ENCODE data around the gene VAT1L. TPM values are rescaled to one million over a fixed set of nuclear protein-coding genes. Genes with fewer than 3 reads are reported as not detected.

VAT1L gene
- total RNA-seq, 1 experiment from 2014 or later: 19.1 TPM

GRCh38 chr16:77822661-77823060 is 34.3 kb downstream of the VAT1L start (continued):
- TF ChIP-seq CDX4 (CRISPR knock-in tag; IDR thresholded peaks at IDR 0.05; ENCODE audit: borderline replicate concordance) (no peak), ZNF671 (CRISPR knock-in tag; IDR thresholded peaks at IDR 0.05) (no peak), ZNF423 (CRISPR knock-in tag; IDR thresholded peaks at IDR 0.05) (no peak), HMGA2 (CRISPR knock-in tag; IDR thresholded peaks at IDR 0.05) (no peak), AR (CRISPR knock-in tag; IDR thresholded peaks at IDR 0.05) (no peak), ZNF138 (CRISPR knock-in tag; conservative IDR thresholded peaks at IDR 0.05) (no peak)

GRCh38 chr16:77823067-77823466 is 34.7 kb downstream of the VAT1L start:
- Mint-ChIP-seq H3K4me3 (no peak overlapping the region), H3K9me3 (no peaks in the 10 kb centered on the region), H3K36me3 (peaks cover 24% of the 10 kb centered on the region), H3K27me3 (ENCODE audit: low read depth) (no peaks in the 10 kb centered on the region), H3K27ac (no peak overlapping the region), H3K4me1 (peaks cover 14% of the 10 kb centered on the region)
- no peak for TF ChIP-seq ZNF396 (CRISPR knock-in tag; IDR thresholded peaks at IDR 0.05; ENCODE audit: borderline replicate concordance)
- TF ChIP-seq GABPB1 (CRISPR knock-in tag; IDR thresholded peaks at IDR 0.05): no peak
- TF ChIP-seq NFATC4 (CRISPR knock-in tag; IDR thresholded peaks at IDR 0.05): no peak
- TF ChIP-seq E2F1 (CRISPR knock-in tag; IDR thresholded peaks at IDR 0.05): no peak
- TF ChIP-seq TEAD1 (CRISPR knock-in tag; IDR thresholded peaks at IDR 0.05): no peak
- no peak for TF ChIP-seq HMGA2 (CRISPR knock-in tag; IDR thresholded peaks at IDR 0.05)
- TF ChIP-seq GTF2I (CRISPR knock-in tag; conservative IDR thresholded peaks at IDR 0.05): no peak
- TF ChIP-seq AR (CRISPR knock-in tag; IDR thresholded peaks at IDR 0.05): no peak
- no peak for TF ChIP-seq CBFB (CRISPR knock-in tag; IDR thresholded peaks at IDR 0.05; ENCODE audit: low read depth)
- no peak for TF ChIP-seq PRRX2 (CRISPR knock-in tag; IDR thresholded peaks at IDR 0.05)
- no peak for TF ChIP-seq ZNF423 (CRISPR knock-in tag; IDR thresholded peaks at IDR 0.05)
- TF ChIP-seq ESRRA (CRISPR knock-in tag; IDR thresholded peaks at IDR 0.05; ENCODE audit: borderline replicate concordance): no peak
- TF ChIP-seq AFF4 (CRISPR knock-in tag; IDR thresholded peaks at IDR 0.05; ENCODE audit: borderline replicate concordance): no peak
- no peak for TF ChIP-seq MAX (CRISPR knock-in tag; IDR thresholded peaks at IDR 0.05)
- no peak for TF ChIP-seq USF2 (CRISPR knock-in tag; IDR thresholded peaks at IDR 0.05)
- DNase-seq (ENCODE audit: low spot score): no peak
- POLR2A ChIA-PET: no interaction called here
- CTCF ChIA-PET: interaction anchor here (1.0 kb wide), 1 partner anchor 187 kb away, joined by 3 read pairs; no protein-coding TSS in a partner anchor
- ATAC-seq: no peak
